DMS153 treated with DMSO at 0.1 percent for 48 hours (cell line): ENCODE data around the gene BAZ2B.
A peak's percentile ranks its signal among the peaks of the same experiment; 100 is the strongest.
"Not testable (repeated sequence)": the region's sequence is repeated elsewhere in the genome, so short reads cannot be mapped to it uniquely, and the experiment has no call there.

Experiments used
- DNase-seq: peaks from one replicate; lab custom pipeline; 2025; ENCODE audit not compliant: unreplicated experiment; lab: John Stamatoyannopoulos, UW

The BAZ2B gene

GRCh38 chr2:159616286-159616701 lies at the start of gene BAZ2B:
Gene BAZ2B, minus strand, starts transcription at chr2:159616548. Its CDS starts 137,829 bp downstream, at chr2:159478719.
- DNase-seq, result peak; percentile 70

- DNase-seq, result no peak
These were observed 44.9 kb upstream of the BAZ2B start for GRCh38 chr2:159661286-159661685.

GRCh38 chr2:159658881-159659873 lies 42.8 kb upstream of the BAZ2B start:
- DNase-seq, result no peak

- no peak for DNase-seq
These were observed 37.6 kb upstream of the BAZ2B start for GRCh38 chr2:159653962-159654361.

GRCh38 chr2:159651884-159652283 lies 35.5 kb upstream of the BAZ2B start:
- DNase-seq, result no peak

GRCh38 chr2:159650574-159650973 lies 34.2 kb upstream of the BAZ2B start:
- DNase-seq, result no peak

- DNase-seq, result no peak
These were observed 32.3 kb upstream of the BAZ2B start for GRCh38 chr2:159648643-159649042.

GRCh38 chr2:159647667-159648066 lies 31.3 kb upstream of the BAZ2B start:
- no peak for DNase-seq

- DNase-seq, result no peak
These were observed 23.8 kb upstream of the BAZ2B start for GRCh38 chr2:159640176-159640575.

- no peak for DNase-seq
These were observed 23.4 kb upstream of the BAZ2B start for GRCh38 chr2:159639712-159640111.

- no peak for DNase-seq
These were observed 22.7 kb upstream of the BAZ2B start for GRCh38 chr2:159639071-159639470.

GRCh38 chr2:159637988-159638501 lies 21.7 kb upstream of the BAZ2B start:
- DNase-seq, result no peak

GRCh38 chr2:159637240-159637639 lies 20.9 kb upstream of the BAZ2B start:
- DNase-seq, result no peak

- no peak for DNase-seq
These were observed 18.9 kb upstream of the BAZ2B start for GRCh38 chr2:159635006-159635789.

GRCh38 chr2:159633219-159633618 lies 16.9 kb upstream of the BAZ2B start:
- no peak for DNase-seq

- not testable (repeated sequence) for DNase-seq
These were observed 9.3 kb upstream of the BAZ2B start for GRCh38 chr2:159625628-159626027.

GRCh38 chr2:159623436-159623835 lies 7.1 kb upstream of the BAZ2B start:
- no peak for DNase-seq

GRCh38 chr2:159622966-159623365 lies 6.6 kb upstream of the BAZ2B start:
- no peak for DNase-seq

GRCh38 chr2:159620796-159621195 lies 4.4 kb upstream of the BAZ2B start:
- DNase-seq, result no peak

GRCh38 chr2:159617646-159618045 lies 1.3 kb upstream of the BAZ2B start:
- peak; percentile 48 for DNase-seq

GRCh38 chr2:159617100-159617499 lies 752 bp upstream of the BAZ2B start:
- DNase-seq, result no peak
